NOMO-1 (cell line): ENCODE data around the gene NEMP1.
A peak's percentile ranks its signal among the peaks of the same experiment; 100 is the strongest.
"Not testable (repeated sequence)": the region's sequence is repeated elsewhere in the genome, so short reads cannot be mapped to it uniquely, and the experiment has no call there.

ENCODE experiments used
- DNase-seq, 2 experiments: peaks; one replicate each; lab custom pipeline; 2025; ENCODE audit not compliant: unreplicated experiment in 2 of 2; lab: John Stamatoyannopoulos, UW

NEMP1 gene

DNA sequence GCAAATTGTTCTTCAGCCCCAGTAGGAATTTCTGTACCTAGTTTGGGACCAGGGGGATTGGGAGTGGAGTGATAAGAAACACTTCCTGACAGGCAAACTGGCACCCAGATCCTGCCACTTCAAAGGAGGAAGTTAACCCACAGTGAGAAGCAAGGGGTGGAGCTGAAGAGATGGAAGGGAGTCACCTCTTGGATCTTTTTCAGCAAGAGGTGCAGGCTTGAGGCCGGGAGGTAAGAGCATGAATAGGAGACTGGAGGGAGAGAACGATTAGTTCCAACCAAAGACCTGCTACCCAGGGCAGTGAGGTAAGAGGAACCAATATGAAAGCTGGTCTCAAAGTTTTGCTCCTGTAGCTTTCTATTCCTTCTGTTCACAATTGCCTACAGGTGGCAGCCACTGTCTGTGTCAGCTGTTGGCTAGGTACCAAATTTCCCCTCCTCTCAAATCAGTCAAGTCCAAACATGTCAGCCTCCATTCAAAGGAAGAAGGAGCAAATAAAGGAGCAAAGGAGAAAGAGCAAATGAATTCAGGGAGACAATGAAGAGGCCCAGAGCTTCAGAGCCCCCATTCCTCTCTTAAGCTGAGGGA lies 47.4 kb downstream of the NEMP1 start:
- peak; percentile 19 to 57 for DNase-seq

DNA sequence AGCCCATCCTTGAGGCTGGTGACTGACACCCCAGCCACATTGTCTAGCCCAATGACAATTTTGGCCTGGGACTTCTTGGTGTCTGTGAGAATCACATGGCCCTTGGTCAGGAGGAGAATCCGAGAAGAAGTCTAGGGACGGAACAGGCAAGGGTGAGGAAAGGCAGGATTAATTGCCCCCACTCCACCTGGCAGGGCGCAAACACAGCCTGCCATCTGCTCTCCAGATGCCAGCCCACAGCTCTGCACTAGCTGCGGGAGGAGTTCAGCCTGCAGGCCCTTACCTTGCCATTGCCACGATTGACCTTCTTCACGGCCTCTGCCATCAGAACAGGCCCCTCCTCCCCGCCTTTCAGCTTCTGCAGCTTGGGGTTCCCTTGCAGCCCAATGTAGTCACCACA lies 49.1 kb downstream of the NEMP1 start:
- no peak for DNase-seq

DNA sequence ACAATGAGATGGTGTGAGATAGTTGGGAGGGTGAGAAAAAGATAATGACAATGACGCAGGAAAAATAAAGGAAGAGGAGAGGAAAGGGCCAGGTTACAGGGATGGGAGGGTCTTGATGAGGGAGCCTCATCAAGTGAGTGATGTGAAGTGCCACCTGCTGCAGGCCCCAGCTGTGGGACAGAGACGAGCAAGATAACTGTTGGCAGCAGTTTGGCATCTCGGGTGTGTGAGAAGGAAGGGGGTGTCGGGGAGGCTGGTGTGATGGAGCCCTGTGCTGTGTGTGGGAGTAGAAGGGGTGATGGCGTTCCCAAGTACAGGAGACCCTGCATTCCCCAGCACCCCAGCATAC lies 50.8 kb downstream of the NEMP1 start:
- no peak for DNase-seq

DNA sequence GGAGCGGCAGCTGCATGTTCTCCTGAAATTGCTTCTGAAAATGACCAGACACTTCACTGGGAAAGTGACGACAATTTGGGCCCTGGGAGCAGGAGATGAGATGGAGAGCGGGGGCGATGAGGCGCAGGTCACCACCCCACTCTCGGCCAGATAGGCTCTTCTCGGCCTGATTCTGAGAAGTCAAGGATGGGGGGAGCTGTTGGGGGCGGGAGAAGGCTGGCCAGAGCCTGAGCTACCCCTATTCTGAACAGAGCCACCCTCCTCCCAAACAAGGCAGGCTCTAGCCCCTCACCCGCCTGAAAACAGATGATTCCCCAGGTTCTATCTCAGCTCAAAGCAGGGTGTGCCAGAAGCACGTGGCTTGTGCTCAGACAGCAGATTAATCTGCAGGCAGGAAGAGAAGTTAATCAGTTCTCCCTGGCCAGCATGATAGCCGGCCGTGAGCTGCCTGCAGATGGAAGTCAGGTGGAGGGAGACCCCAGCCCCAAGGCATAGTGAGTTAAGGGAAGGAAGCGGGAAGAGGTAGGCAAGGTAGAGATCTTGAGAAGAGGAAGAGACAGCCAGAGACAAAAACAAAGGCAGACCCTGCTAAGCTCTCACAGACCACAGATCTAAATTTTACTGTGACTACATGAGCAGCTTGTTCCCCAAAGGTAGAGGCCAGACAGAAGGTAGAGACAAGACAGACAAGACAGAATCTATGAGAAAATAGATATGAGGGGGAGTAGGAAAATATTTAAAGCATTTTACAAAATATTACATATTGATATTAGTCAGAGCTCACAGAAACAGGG lies 51.4 kb downstream of the NEMP1 start:
- DNase-seq = no peak

DNA sequence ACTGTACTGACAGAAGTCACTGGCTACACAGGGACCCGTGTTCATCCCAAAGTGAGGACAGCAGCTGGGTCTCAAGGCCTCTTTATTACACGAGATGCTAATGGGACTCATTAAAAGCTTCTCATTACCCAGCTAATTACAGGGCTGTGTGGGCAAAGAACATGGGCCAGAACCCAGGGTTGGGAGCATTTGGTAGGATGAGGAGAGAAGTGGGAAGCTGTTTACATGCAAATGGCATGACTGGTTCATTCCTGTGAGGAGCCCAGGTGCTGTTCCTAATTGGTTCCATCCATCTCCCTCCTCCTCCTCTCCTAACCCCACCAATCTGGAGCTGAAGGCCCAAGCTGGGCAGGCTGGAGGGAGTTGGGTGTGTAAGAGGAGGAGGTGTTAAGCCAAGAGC lies 53.4 kb downstream of the NEMP1 start:
- DNase-seq = no peak

DNA sequence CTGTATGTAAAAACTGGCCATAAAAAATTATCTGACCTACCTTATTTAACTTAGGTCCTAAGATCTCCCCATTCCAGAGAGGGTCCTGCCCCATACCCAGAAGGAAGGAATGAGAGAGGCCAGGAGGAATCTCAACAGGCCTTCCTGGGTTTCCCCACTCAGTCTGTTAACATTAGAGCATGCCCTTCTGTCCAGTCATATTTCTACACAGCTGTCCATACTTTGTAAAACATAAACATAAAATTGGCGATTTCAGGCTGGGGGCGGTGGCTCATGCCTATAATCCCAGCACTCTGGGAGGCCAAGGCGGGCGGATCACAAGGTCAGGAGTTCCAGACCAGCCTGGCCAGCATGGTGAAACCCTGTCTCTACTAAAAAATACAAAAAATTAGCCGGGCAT lies 56.3 kb downstream of the NEMP1 start:
- not testable (repeated sequence) for DNase-seq

DNA sequence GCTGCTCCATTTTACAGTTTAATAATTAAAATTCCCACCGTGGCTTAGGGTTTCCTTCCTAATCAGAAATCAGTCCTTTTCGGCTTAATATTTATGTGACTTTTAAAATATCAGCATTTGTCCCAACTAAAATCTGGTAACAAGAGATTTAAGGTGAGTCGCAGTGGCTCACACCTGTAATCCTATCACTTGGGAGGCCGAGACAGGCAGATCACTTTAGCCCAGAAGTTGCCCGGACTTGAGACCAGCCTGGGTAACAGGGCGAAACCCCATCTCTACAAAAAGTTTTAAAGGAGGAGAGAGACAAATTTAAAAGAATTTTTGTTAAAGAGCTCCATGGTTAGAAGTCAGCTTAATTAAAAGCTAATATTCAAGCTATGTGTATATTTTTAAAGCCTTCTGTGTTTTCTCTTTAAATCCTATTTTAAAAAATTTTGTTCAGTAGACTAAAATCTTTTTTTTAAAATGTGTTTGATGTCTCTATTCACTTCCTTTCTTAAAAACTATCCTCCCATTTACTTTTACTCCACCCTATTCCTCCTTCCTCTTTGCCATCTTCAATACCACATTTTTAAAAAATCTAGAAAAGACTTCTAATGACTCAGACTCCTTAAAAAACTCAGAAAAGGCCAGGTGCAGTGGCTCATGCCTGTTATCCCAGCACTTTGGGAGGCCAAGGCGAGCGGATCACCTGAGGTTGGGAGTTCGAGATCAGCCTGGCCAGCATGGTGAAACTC lies 58.4 kb downstream of the NEMP1 start:
- DNase-seq = no peak

DNA sequence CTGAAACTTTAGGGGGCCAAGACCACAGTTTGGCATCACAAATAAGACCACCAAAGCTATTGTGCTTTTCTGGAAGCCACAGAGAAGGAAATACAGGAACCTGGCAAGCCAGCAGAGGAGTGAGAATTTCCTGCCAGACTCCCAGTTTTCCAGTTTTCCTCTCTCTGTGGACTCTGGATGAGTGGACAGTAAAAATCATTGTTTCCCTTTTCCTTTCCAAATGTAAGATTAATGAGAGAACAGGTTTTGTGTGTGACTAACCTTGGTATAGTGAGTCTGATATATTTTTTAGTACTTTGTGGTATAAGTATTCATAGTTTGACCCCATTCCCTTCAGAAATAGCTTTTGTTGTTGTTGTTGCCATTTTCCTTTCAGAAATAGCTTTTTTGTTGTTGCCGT lies 59.7 kb downstream of the NEMP1 start:
- no peak for DNase-seq

DNA sequence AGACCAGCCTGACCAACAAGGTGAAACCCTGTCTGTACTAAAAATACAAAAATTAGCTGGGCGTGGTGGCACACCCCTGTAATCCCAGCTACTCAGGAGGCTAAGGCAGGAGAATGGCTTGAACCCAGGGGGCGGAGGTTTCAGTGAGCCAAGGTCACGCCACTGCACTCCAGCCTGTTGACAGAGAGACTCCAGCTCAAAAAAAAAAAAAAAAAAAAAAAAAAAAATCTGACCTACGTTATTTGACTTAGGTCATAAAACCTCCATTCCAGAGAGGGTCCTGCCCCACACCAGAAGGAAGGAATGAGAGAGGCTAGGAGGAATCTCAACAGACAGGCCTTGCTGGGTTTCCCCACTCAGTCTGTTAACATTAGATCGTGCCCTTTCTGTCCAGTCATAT lies 60.2 kb downstream of the NEMP1 start:
- DNase-seq = not testable (repeated sequence)

DNA sequence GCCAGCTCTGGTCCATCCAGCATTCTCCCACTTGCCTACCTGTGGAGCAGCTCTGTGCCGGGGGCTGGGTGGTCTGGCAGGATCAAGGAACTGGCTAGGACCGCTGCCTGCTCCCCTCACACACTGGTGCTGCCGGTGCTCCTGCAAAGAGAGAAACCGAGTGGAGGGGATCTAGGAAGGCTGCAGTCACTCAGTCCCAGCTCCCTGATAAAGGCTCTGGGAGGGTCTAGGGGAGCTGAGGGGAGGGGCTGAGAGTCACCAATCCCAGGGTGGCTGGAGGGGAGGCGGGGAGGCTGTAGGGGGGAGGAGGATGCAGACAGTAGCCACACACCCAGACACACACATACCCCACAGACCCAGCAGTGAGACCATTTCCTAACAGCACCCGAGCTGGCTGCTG lies 62.2 kb downstream of the NEMP1 start, which contains the start of gene TAC3:
Gene TAC3 (minus strand): TSS at position 182 of the 400 bp plus-strand sequence. CDS start 732 bp downstream, outside the sequence.
- DNase-seq = no peak

DNA sequence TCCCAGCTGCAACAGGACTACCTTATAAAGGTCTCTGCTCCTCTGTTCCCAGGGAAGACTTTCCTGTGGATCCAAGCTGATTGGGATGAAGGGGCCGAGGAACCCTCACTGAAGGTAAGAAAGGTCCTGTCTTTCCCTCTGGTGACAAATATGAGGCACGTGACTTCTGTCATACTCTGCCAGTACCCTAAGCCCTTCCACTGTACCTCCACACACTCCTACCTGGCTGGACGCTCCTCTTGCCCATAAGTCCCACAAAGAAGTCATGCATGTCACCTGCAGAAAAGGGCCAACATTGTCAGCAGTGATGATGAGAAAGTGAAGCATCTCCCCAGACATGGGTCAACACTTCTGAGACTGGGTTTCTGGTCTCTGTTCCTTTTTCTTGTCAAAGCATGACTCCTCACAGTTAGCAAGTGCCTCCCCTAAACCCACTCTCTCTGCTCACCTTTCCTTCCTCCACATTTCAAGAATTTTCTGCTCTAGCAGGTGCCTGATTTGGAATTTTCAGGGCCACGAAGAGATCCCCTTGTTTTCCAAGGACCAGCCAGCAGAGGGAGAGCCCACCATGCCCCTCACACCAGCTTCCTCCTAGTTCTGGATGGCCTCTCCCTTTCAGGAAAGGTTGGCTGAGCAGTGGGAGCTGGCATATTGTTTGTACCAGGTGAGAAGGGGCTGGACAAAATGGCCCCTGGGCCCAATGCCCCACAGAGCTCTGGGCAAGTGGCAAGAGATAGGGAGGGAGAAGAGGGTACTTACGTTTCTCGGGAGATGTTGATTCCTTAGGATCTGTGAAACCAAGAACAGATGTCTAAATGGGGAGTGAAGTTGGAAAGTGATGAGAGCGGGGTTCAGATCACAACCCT lies 65.8 kb downstream of the NEMP1 start:
- DNase-seq = no peak

DNA sequence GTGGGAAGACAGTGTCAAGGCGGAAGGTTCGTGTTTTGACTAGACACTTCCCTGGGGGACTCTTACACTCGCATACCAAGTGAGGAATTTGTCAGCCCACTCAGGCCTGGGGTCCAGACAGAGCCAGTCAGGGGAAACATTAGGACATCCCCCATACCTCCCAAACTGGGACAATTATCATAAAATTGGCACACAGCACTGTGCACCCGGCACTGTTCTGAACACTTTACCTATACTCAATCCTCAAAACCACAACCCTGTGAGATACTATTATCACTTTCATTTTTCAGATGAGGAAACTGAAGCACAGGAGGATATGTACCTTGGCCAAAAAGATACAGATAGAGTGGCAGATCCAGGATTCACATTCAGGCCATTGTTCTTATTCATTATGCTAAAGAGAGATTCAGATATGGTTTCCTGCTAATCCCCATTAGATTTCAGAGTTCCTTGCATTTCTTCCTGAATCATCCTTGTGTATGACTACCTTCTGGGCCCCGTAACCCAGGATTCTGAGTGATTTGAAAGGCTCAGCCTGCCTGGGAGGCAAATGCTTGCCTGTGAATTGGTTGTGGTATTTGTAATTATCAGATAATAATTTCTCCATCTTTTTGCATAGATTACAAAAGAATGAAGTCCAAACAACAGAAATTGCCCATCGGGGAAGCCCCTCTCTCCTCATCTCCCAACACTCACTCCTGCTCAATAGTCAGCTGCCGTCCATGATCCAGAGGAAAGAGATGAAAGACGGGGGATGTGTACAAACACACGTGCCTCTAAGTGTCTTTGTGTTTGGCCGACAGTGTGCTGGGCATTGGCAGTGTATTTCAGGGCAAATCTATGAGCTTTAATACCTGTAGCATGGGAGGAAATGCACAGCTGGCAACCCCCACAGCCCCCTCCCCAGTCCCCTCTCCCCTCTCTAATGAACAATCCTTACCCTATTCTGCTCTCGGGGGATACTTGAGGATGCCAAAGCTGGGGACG lies 66.9 kb downstream of the NEMP1 start:
- DNase-seq = no peak

DNA sequence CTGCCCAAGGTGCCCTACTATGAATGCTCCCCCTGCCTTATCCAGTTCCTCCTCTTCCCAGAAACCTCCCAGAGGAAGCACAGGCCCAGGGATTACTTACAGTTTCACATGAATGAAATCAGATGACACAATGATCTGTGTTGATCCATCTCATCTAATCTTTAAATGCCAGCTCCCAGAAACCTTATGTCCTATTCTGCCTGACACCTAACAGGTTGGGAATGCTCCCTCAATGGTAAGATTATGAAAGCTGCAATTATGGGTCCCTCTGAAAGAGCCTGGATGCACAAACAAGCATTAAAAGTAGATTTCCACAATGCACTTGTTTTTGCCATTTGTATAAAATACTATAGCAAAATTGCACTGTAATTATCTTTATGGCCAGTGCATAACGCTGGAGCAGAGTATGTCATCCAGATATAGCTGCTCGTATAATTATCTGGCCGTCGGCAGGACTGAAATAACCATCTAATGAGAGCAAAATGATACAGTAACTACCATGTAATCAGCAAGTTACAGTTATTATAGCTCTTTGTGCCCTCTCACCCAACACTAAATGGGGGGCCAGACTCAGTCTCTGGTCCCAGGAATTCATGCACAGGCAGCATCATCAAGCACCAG lies 67.9 kb downstream of the NEMP1 start:
- no peak for DNase-seq

DNA sequence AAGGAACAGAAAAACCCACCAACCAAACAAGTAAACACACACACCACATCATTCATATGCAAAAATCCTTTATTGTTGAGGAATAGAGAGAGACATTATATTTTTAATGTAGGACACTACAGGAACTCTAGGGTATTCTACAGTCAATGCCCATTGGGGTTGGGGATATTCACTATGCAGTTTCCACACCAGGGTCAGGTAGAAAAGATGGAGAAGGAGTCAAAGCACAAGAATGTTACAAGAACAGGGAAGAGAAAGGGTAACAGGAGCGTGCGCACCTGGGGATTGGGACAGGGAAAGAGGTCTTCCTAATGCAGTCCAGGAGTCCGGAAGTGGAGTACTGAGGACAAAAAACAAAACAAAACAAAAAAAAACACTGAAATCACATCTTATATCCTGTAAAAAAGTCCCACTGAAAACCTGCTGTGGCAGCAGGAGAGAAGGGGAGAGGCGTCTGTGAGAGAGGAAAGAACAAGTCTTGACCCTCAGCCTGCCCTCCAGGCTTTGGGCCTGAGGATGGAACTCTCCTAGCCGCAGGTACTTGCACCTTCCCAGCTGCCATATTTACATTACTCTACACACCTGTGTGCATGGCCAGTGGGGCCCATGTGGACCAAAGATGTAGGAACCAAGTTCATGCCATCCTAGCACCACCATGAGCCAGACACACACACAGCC lies 68.5 kb downstream of the NEMP1 start:
- no peak for DNase-seq

DNA sequence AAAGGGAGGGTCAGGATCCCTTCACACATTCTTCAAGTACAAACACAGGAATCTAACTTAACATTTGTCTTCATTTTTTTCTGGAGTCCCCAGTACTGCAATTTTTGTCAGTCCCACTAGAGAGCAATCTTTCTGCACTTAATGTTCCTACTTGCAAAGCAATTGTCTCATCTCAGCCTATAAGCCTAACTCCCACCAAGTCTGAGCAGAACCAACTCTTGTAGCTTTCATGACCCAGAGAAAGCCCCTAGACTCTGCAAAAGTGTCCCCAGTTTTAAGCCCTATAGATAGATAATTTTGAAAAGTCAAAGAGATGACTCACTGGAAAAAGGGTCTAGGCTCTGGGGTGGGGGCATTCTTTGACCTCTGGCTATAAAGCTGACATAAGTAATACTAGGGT lies 70.4 kb downstream of the NEMP1 start:
- DNase-seq = peak; percentile 62 to 78

DNA sequence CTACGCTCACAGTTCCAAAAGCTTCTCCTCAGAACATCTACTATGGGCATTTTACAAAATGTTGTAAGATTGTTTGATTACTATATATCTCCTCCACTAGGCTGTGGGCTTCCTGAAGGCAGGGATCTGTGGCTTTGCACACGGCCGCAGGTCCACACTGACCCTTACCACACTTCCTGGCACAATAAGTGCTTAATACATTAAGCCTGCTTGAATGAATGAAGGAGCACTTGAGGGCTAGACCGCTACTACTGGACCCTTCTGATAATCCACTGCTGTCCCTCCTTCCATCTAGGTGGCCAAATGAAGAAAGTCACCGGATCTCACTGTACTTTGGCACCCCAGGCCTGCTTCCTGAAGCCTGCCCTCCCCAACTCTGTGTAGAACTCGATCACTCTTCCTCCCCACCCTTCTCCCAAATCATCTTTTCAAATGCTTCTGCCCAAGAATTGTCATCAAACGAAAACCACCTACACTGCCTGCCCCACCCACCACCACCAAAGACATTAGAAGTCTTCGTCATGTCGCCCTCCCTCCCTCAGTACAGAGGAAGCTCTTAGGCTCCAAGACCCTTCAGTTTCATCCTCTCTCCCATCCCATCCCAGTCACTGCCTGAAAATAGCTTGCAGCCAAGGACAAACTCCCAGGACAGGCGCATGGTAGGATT lies 71.6 kb downstream of the NEMP1 start:
- no peak for DNase-seq

DNA sequence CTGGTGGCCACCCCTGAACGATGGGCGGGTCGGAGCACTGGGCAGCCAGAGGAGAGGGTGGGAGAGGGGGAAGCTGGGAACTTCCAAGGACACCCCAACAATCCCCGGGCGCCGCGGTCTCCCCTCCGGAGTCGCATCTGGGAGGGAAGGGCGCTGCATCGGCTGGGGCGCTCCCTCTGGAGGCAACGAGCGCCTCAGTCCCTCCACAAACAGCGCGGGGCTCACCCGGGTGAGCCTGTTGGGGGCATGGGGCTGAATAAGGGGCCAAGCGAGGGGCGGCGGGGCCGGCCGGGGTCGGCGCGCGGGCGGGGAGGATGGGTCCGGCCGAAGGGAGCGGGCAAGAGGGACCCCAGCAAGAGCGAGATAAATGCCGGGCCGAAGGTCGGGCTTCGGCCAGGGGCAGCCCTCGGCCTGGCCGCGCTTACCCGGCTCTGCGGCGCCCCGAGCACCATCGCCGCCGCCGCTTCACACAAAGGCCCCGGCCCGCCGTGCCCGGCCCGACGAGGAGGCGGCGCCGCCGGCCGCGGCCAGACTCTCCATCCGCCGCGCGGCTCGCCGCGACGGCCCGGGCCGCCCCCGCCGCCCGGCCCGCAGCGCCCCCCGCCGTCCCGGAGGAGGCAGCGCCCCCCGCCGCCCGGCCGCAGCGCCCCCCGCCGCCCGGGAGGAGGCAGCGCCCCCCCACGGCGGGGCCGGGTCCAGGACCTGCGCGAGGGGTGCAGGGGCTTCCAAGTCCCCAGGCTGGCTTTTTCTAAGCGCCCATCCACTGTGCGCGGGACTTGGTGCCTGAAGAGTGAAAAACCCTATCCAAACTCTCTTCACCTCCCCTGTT lies 72.4 kb downstream of the NEMP1 start, which contains the start of gene ZBTB39:
Gene ZBTB39 (minus strand): TSS at position 567 of the 829 bp plus-strand sequence. CDS start 1,629 bp downstream, outside the sequence.
- DNase-seq = peak; percentile 35 to 59
